Measurements from ENCODE around the gene IGSF6.

IGSF6 gene

GRCh38 chr16:21614896-21615295 is 37.5 kb downstream of the IGSF6 start:
- FAIRE-seq (no peak), DNase-seq (ENCODE audit: insufficient read length, low spot score) (no peak)
- peak; percentile 0 for TF ChIP-seq CTCF (IDR thresholded peaks at IDR 0.05; ENCODE audit: insufficient read depth, missing control alignments)

DNA sequence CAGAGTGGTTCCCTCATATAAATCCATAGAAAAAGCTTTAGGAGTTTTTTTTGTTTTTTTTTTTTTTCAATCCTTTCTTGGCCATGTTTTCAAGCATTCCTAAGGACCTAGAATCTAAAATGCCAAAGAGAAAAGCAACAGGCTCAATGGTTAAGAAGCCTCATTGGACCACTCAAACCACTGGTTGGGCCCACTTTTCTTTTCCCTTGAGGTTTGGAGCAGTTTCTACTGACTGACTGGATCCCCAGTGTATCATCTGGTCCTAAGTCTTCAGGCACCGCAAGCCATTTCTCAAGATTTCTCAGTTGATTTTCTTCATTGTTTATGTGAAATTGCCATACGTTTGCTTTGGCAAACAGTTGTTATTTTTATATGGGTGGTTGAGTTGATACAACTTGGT is 38.6 kb downstream of the IGSF6 start:
- DNase-seq (ENCODE audit: insufficient read length, low spot score) (no peak), FAIRE-seq (no peak)
- TF ChIP-seq CTCF (IDR thresholded peaks at IDR 0.05; ENCODE audit: insufficient read depth, missing control alignments) = no peak

- DNase-seq (ENCODE audit: insufficient read length, low spot score) (no peak), FAIRE-seq (no peak)
- no peak for TF ChIP-seq CTCF (IDR thresholded peaks at IDR 0.05; ENCODE audit: insufficient read depth, missing control alignments)
Observed at GRCh38 chr16:21613361-21613760, 39.0 kb downstream of the IGSF6 start.

- TF ChIP-seq CTCF (IDR thresholded peaks at IDR 0.05; ENCODE audit: insufficient read depth, missing control alignments) = no peak
- DNase-seq (ENCODE audit: insufficient read length, low spot score) (no peak), FAIRE-seq (no peak)
Observed at GRCh38 chr16:21611556-21612384, 40.6 kb downstream of the IGSF6 start.

DNA sequence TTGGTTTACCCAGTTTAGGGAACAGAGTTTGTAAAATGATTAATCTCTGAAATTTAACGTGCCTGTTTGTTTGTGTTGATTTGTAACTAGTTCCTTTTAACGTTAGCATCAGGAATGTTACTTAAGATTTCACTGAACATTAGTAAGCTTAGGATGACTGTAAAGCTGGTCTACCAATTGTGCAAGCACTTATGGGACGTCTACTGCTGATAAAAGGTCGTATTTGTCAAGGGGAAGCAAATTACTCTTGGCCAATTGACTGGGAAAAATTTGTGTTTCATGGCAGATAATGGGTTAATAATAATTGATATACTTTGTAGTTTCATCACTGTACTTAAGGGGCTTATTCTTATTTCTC is 41.2 kb downstream of the IGSF6 start:
- no peak for DNase-seq (ENCODE audit: insufficient read length, low spot score)
- no peak for FAIRE-seq
- TF ChIP-seq CTCF (IDR thresholded peaks at IDR 0.05; ENCODE audit: insufficient read depth, missing control alignments) = no peak

DNA sequence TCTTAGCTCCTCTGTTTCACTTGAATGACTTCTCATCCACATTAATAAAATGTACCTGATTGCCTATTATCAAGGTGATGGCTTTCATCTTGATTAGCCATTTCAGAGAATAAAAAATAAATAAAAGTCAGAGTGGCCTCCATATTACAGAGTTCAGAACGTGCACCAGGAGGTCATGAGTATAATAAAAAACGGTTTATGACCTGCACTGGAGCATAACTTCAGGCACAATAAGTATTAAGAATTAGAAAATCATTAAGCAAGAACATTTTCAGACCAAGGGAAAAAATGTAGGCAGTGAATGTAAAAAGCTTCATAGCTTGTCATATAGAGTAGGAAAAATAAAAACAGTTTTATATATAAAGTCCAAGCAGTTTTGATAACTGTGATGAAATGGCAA is 41.6 kb downstream of the IGSF6 start:
- DNase-seq (ENCODE audit: insufficient read length, low spot score) = no peak
- no peak for TF ChIP-seq CTCF (IDR thresholded peaks at IDR 0.05; ENCODE audit: insufficient read depth, missing control alignments)
- FAIRE-seq = no peak

DNA sequence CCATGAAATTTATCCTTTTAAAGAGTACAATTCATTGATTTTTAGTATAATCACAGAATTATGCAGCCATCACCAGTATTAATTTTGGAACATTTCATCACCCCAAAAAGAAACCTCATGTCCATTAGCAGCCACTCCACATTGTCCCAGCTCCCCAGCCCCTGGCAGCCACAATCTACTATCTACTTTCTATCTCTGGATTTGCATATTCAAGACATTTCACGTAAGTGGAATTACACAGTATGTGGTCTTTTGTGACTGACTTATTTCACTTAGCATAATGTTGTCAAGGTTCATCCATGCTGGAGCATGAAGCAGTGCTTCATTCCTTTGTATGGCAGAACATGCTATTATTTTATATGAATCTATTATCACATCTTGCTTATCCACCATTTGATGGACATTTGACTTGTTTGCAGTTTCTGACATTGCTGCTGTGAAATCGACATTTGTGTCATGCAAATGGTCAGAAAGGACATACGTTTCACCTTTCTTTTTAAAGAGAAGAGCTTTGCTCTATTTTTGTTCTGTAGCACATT is 42.3 kb downstream of the IGSF6 start:
- no peak for DNase-seq (ENCODE audit: insufficient read length, low spot score)
- no peak for FAIRE-seq
- TF ChIP-seq CTCF (IDR thresholded peaks at IDR 0.05; ENCODE audit: insufficient read depth, missing control alignments) = no peak

All from D721Med (cell line).